Measurements from ENCODE around the gene DAB2IP.

The DAB2IP gene

DNA sequence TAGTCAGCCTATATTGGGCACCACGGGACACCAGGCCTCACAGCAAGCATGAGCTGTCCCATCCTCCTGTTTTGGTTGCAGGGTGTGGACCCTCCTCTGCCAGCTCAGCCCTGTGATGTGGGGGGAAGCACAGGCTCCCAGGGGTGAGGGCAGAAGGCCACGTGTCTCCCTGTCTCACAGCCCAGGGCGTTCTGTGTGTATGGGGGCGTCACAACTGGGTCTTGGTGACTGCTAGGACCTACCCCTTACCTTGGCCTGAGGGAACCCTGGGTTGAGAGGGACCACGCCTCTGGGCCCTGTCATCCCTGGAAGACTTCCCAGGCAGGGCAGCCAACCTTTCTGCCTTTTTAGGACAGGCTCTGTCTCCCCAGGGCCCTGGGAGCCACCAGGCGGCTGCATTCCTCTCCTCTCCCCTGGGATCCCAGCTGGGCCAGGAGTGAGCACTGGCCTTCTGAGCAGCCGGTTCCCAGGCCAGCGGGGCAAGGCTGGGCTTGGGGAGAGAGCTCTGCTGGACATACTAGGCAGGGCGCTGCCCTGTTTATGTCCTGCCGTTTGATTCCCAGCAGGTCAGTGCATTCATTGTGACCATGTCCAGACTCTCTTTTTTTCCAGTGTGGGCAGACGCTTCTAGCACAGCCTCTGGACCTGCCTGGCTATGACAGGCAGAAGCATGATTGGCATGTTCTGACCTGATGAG is 97.4 kb downstream of the DAB2IP start:
- no peak for DNase-seq

DNA sequence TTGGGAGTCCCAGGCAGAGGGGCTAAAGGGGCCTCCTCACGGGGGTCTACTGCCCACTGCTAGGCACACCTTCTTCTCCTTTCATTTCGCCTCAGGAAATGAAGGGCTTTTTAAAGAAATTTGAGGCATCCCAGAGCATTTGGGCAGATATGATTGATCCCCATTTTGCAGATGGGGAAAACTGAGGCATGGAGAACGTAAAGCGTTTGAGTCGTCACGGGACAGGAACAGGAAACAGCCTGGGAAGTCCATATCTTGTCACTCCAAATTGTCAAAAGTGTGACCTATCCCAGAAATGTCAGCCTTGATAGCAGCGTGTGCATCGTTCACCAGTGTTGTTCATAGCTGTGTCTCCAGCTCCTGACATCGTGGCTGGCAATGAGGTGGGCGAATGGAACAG is 98.2 kb downstream of the DAB2IP start:
- no peak for DNase-seq

DNA sequence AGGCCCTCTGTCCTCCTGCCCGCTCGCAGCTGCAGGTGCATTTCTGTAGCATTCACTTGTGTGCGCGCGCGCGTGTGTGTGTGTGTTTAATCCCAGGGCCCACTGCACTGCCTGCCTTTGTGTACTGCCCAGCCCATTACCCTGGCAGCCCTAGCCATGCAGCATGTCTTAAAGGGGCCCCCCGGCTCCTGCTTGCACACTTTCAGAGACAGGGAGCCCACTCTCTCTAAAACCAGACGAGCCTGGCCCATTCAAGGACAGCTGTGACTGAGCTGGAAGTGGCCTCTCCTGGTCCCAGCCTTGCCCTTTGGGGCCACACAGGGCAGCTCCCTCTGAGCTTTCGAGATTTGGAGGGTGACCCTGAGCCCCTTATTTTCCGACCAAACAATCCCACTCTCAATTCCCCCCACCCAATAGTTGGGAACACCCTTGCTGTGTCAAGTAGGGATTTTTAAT is 98.9 kb downstream of the DAB2IP start:
- no peak for DNase-seq

DNA sequence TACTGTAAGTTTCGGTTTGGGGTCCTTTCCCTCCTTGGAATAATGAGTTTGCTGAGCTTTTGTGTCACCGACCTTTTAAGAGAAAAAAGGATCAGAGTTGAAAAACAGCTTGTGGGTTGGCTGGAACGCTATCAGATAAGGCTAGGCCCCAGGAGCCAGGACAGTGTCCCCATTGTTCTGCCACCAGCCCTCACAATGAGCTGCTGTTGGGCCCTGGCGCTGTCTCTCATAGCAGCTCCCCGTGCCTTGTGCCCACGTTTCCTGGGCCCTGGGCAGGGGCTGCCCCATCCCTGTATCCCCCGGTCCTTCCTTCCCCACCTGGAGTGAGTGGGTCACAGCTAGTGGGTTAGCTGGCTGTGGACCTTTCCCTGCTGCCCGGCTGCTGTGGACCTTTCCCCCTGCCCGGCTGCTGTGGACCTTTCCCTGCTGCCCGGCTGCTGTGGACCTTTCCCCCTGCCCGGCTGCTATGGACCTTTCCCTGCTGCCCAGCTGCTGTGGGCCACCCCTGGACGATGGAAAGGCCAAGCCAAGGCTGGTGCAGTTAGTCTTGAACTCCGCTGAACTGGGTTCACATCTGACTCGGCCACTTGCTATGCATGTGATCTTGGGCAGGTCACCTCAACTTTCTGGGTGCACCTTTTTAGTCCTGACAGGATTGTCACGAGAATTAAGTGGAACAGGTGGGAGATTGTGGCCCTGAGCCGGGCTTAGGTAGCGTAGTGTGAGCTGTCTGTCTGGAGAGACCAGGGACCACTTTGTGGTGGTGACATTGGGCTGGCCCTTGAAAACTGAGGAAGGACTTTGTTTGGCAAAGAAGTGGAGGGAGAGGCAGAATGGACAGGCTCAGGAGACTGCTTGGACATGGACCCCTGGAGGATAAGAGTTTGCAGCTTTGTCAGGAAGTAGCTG is 99.5 kb downstream of the DAB2IP start:
- DNase-seq, result no peak

DNA sequence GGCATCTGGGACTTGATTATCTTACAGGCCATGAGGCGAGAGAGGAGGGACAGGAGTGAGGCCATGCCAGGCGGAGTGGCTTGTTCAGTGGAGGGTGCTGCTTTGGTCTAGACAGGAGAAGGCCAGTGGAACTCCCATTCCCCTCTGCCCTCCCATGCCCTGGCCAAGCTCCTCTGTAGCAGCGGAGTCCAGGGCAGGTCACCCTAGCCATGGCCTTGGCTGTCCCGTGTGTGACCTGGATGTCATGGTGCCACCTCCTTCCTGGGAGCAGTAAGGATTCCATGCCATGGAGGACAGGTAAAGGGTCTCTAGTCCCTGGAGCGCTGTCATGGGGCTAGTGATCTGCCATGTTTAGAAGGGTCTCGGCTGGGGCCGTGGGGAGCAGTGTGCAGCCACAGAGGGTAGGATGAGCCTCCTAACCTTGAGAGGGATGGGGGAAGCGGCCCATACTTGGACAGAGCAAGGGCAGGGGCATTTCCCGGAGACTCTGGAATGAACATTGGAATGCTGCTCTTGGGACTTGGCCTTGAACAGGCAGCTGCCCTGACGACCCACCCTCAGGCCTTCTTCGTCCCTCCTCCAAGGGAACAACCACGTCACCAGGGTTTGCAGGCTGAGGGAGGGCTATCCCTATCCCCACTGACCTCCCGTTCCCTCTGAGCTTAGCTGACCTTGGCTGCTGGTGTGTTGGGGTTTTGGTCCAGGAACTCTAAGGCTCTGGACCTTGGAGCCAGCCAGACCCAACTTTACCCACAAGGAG is 100.4 kb downstream of the DAB2IP start:
- DNase-seq, result no peak

DNA sequence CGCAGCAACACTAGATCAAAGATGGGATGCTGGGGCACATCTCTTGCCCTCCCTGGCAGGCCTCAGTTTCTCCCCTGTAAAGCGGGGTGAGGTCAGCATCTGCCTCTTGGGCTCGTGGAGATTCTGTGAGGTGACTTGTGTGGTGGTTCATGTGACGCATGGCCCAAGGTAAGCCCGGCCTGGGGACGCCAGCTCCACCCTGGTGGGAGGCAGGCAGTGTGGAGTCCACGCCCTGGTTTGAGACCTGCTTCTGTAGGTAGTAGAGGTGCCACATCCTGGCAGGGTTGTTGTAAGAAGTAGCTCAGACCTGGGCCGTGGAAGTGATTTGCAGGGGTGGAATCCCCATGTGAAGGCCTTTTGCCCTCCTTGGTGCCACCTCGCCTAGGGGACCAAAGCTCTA is 101.5 kb downstream of the DAB2IP start:
- no peak for DNase-seq

DNA sequence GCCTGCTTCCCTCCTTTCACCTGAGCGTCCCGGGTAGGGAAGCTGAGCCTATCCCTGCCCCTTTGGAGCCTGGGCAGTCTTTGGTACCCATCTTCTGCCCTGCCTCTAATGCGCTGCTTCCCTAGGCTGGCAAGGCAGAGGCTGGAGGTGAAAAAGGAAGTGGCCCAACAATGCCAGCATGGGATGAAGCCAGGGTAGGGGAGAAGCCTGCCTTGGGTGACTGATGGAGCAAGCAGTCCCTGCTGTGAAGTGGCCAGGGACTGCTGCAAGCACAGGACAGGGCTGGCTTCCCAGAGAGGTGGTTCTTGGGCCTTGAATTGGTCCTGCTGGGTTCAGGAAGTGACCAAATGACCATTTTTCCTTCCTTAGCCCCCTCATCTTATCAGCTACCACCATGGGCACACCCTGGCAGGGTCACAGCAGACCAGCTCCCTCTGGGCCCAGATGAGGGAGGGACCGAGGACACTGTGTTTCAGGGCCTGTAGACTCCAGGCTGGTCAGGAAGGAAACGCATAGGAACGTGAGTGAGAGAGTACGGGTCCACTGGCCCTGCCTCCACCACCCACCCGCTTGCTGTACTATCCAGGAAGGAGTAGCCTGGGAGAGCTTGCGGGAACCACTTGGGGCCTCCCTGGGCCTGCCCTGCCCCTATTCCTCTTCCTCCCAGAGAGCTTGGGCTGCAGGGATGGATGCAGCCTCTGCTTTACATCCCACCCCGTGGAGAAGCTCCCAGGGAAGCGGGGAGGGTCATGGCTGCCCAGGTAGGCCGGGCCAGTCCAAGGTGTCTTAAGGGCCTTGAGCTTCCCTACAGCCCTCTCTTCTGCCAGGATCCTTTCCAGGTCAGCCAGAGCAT is 102.6 kb downstream of the DAB2IP start:
- DNase-seq, result no peak

DNA sequence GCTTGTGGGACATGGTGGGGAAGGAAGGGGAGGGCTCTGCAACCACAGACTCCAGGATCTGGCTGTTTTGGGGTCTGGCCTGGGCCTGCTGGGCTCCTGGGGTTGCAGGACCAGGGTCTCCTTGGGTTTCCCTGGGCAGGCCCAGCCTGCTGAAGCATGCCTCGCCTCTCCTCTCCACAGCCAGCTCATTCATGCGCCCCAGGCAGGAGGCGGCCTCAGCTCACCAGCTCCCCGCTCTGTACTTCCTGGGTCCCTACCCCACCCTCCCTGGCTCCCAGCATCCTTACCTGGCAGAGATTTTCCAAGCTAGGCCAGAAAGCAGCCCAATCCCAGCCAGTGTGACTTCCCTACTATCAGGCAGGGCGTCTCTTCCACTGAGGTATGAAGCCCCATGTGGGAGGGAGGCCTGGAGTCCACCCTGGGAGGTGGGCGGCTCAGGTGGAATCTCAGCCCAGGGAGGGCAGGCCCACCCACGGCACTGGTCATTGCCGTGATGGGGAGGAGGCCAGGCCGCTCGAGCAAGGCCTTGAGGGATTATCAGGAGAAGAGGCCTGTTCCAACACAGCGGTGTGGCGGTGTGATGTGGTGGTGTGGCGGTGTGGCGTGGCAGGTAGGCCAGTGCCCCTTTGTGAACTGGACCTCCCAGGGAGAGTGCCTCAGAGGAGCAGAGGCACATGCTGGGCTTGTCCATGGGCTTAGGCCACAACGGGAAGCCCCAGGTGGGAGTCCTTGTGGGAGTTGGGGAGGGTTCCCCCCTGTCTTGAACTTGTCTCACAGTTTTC is 103.4 kb downstream of the DAB2IP start:
- DNase-seq, result no peak

DNA sequence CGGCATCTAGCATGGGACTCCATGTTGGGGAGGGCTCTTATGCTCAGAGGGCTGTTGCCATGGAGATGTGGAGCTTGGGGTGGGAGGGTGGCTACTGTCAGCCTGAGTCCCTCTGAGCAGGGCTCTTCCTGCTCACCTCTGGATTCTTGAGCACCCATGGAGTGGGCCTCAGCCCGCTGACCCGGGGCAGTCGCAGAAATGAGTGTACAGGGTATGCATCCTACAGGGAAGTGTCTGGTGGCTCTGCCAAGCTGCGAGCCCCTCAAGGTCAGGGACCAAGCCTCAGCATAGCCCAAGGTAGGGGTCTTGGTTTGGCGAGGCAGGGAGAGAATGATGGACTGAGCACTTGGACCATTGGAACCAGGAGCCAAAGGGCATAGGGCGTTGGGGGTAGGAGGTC is 104.1 kb downstream of the DAB2IP start:
- no peak for DNase-seq

DNA sequence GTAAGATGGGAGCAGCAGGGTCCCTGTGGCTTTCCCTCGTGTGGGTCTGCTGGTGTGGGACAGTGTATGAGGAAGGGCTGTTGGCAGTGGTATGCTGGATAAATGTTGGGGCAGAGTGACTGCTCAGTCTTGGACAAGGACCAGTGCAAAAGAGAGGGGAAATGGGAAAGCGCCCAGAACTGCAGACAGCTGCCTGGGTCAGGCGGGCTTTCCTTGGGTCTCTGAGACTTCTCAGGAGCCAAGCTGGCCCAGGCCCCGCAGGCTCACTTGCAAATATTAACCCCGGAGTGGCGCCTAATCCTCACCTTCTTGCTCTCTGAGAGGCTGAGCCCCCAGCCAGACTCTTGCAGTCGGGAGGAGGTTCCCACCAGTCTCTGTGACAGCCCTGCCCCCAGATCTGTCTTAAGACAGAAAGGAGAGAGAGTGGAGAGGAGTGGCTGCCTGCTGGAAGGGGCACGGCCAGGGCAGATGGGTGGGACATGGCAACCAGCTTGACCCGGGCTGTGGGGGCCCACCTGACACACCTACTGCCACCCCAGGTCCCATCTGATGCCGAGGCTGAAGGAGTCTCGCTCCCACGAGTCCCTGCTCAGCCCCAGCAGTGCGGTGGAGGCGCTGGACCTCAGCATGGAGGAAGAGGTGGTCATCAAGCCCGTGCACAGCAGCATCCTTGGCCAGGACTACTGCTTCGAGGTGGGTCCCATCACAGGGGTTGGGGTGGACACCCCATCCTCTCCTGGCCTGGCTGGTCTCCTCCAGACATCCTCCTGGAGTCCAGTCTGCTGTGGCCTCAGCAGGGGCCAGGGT is 105.2 kb downstream of the DAB2IP start:
- DNase-seq, result no peak

DNA sequence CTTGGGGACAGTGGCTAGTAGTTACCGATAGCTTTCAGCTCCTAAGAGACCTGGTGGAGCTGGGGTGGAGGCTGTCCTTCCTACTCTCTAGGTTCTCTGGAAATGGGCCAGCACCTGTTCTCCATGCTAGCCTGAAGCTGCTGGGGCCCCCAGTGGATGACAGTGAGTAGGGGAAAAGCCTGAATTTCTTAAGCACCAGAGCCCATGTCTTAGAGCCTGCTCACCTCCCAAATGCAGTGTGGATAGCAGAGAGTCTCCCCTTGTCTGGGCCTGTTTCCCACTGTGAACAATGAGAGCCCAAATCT is 105.8 kb downstream of the DAB2IP start:
- DNase-seq, result no peak

DNA sequence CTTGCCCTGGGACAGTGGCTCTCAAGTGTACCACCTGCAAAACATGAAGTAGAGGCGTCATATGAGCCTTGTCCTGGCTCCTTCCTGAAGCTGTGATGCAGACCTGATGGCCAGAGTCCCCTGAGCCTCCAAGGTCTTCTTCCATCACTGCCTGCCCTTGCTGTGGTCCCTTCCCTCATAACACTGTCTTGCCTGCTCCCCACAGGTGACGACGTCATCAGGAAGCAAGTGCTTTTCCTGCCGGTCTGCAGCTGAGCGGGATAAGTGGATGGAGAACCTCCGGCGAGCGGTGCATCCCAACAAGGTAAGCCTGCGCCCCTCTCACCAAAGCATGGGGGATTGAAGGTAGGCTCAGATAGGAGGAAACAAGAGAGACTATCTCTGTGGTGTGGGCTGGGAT is 107.3 kb downstream of the DAB2IP start:
- no peak for DNase-seq

DNA sequence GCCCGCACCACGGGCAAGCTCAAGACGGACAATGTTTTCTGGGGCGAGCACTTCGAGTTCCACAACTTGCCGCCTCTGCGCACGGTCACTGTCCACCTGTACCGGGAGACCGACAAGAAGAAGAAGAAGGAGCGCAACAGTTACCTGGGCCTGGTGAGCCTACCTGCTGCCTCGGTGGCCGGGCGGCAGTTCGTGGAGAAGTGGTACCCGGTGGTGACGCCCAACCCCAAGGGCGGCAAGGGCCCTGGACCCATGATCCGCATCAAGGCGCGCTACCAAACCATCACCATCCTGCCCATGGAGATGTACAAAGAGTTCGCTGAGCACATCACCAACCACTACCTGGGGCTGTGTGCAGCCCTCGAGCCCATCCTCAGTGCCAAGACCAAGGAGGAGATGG is 108.6 kb downstream of the DAB2IP start:
- DNase-seq, result no peak

DNA sequence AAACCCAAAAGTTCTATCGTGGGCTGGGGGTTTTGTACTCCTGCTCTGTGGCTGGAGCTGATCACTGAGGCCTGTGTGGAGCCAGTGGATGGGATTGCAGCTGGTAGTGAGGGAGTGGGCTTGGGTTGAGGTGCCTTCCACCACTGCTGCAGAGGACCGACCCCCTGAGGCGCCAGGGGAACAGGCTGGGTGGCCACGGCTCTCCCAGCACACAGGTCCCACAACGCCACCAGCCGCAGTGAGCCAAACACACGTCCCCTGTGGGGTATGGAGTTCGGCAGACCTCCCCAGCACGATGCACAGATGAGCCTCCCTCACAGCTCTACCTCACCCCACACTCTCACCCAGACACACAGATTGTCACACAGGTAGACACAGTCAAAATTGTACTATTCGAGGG is 109.1 kb downstream of the DAB2IP start:
- DNase-seq, result no peak

DNA sequence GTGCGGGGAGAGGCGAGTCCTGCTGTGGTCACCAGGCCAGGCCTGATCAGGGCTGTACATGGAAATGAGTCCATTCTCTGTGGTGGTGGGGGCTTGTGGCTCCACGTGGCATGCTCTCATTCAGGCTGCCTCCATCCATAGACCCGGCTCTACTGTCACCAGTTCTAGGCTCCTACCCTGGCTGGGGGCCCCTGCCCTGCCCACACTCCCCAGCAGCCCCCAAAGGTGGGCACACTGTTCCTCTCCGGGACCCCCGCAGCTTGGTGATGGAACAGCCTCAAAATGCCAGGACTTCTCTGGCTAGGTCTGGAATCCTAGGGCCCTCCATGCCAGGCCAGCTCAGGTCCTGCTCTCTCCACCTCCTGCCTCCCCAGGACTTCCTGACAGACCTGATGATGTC is 111.7 kb downstream of the DAB2IP start:
- no peak for DNase-seq

DNA sequence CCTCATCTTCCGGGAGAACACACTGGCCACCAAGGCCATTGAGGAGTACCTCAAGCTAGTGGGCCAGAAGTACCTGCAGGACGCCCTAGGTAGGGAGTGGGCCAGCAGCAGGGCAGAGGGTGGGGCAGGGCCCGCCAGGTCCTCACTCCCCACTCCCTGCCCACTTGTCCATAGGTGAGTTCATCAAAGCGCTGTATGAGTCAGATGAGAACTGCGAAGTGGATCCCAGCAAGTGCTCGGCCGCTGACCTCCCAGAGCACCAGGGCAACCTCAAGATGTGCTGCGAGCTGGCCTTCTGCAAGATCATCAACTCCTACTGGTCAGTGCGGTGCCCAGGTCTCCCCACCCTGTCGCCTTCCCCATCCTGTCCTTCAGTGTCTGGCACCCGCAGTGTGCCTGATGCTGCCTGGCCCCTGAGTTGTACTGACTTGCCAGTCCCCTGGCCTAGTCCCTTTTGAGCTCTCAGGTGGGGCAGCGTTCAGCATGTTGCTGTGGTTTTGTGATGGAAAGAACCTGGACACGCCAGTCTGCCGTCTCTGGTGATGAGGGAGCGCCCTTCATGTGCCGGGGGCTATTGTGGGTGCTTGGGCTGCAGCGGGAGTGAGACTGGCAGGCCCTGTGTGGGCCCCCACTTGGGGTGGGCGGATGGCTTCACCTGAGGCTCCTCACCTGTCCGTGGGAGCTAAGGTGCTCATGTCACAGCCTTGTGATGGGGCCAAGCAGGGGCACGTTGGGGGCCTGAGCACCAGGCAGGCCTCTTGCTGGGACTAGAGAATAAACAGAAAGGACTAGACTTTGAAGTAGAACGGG is 112.3 kb downstream of the DAB2IP start:
- DNase-seq, result no peak

DNA sequence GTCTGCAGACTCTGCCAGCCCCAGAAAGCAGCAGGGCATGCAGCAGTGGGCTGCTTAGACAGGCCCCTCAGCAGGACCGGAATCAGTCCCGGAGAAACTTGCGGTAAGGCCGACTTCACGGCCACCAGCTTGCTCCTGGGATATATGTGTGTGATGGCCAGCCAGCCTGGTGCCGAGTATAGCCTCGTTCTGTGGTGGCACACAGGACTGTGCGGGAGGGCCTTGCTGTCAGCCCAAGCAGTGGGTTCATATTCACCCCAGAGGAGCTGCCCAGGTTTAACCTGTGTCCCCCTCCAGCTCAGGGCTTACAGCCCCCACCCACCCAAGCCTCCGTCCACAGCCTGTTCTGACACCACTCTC is 112.9 kb downstream of the DAB2IP start:
- DNase-seq, result no peak

DNA sequence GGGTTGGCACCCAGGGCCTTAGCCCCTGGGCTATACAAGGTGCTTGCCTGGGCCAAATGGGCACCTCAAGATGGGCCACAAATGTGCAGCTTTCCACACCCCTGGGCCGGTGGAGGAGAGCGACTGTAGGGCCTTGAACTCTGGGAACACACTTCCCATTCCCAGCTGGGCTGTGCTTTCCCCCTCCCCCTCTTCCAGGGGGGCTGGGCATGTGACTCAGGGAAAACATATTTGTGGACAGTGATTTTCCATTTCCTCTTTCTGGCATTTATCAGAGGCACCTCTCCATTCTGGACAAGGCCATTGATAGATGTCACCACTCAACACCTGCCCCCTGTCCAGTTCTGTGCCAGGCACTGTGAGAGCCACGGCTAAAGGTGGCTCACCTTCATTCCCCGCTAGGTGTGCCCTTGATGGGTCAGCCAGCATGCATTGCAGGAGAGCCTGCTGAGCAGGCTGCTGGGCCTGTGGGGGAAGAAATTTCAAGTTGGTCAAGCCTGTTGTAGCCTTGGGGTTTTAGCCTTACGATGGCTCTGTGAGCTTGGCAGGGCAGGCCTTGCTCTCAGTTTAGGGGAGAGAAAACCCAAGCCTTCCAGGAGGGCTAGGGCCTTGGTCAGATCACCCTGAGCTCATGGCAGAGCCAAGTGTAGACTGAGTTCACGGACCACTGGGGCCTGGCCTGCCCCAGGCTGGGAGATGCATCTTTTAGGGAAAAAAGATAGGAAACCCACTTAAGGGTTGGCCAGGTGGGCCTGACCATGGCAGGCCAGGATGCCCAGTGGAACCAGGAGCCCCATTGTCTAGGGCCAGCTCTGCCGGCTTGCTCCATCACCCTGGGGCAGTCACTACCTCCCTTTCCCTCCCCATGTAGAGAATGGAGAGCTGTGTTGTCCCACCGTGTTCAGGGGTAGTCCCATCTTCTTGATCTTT is 113.9 kb downstream of the DAB2IP start:
- no peak for DNase-seq

DNA sequence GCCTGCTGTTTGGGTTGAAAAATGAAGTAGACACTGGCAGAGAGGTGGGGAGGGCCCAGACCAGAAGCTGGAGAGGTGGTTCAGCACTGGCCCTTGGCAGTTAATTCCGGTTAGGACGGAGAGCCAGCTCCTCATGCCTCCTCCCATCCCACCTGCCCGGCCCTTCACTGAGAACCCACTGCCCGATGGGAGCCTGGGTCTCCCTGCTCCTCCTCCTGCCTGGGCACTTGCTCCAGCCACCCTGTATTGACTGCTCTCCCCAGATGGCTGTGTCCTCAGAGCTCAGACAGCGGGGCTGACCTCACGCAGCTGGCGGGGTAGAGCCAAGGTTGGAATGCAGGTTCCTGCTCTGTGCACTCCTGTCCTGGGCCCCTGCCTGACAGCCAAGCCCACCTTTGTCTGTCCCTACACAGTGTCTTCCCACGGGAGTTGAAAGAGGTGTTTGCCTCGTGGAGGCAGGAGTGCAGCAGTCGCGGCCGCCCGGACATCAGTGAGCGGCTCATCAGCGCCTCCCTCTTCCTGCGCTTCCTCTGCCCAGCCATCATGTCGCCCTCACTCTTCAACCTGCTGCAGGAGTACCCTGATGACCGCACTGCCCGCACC is 114.7 kb downstream of the DAB2IP start:
- no peak for DNase-seq
